H1 (cell line): ENCODE results near the gene ITPR1. TPM values are rescaled to one million over a fixed set of nuclear protein-coding genes. Genes with fewer than 3 reads are reported as not detected.

Experiments
- CTCF ChIA-PET: fragments of 300-600 bp; sonication (Branson Sonifier 250); formaldehyde crosslinking; loops from one replicate; lab custom pipeline; 2021; ENCODE audit not compliant: partially characterized antibody; lab: Charles Lee
- POLR2A ChIA-PET: fragments of 300-600 bp; sonication (Branson Sonifier 250); formaldehyde crosslinking; loops from one replicate; lab custom pipeline; 2021; ENCODE audit warnings: inconsistent platforms; ENCODE audit not compliant: partially characterized antibody; lab: Charles Lee
- DNase-seq, 2 experiments: peaks; one replicate each; pipeline versions ENCODE4 v3.0.0 to v3.0.0-alpha.2; 2010 to 2022; ENCODE audit warnings: low spot score in 2 of 2, low read depth in 1 of 2, mixed read lengths in 1 of 2
- FAIRE-seq: peaks from 2 replicates; lab custom pipeline; 2011; peaks lifted over from hg19 to GRCh38; lab: Jason Lieb, UNC
- H2AFZ ChIP-seq: 2 replicates; pipeline ENCODE4 v1.8.1; 2012; ENCODE audit warnings: low read length, inconsistent platforms
- H2AK5ac ChIP-seq: 2 replicates; pipeline ENCODE4 v1.6.1; 2013; ENCODE audit warnings: low read depth, low read length
- H2BK120ac ChIP-seq: replicated peaks from 2 replicates; pipeline ENCODE3; 2013; ENCODE audit warnings: low read depth, low read length, inconsistent platforms
- H2BK12ac ChIP-seq: 2 replicates; pipeline ENCODE4 v1.6.1; 2013; ENCODE audit warnings: low read depth, low read length
- H2BK15ac ChIP-seq: 2 replicates; pipeline ENCODE4 v1.6.1; 2013; ENCODE audit warnings: low read length
- H2BK20ac ChIP-seq: 2 replicates; pipeline ENCODE4 v1.6.1; 2013; ENCODE audit warnings: low read length
- H2BK5ac ChIP-seq: 2 replicates; pipeline ENCODE4 v1.6.1; 2013; ENCODE audit warnings: low read depth, low read length
- H3K14ac ChIP-seq: 2 replicates; pipeline ENCODE4 v1.6.1; 2013; ENCODE audit warnings: inconsistent platforms; ENCODE audit not compliant: insufficient read length
- H3K18ac ChIP-seq: 2 replicates; pipeline ENCODE4 v1.6.1; 2013; ENCODE audit warnings: low read length; ENCODE audit errors: extremely low read depth
- H3K23ac ChIP-seq: 2 replicates; pipeline ENCODE4 v1.6.1; 2013; ENCODE audit warnings: inconsistent platforms; ENCODE audit not compliant: insufficient read length
- H3K23me2 ChIP-seq: 2 replicates; pipeline ENCODE4 v1.6.1; 2013; ENCODE audit warnings: low read depth, low read length
- H3K27ac ChIP-seq: 2 replicates; pipeline ENCODE4 v1.6.1; 2011; ENCODE audit warnings: low read depth, low read length, inconsistent platforms
- H3K27me3 ChIP-seq, 4 experiments: replicated peaks in 1 of 4; 1 replicate in 1 of 4; 2 replicates in 3 of 4; pipeline versions ENCODE4 v1.6.1 to v1.8.1; 2011 to 2013; ENCODE audit warnings: low read length in 3 of 4, mild to moderate bottlenecking in 3 of 4, inconsistent platforms in 2 of 4, mixed read lengths in 2 of 4, moderate library complexity in 1 of 4; ENCODE audit not compliant: control insufficient read depth in 3 of 4, insufficient read depth in 3 of 4; ENCODE audit errors: extremely low read depth in 1 of 4
- H3K36me3 ChIP-seq, 4 experiments: 2 replicates each; pipeline versions ENCODE4 v1.6.1 to v1.8.1; 2011 to 2013; ENCODE audit warnings: mild to moderate bottlenecking in 4 of 4, low read length in 3 of 4, moderate library complexity in 2 of 4, control low read depth in 1 of 4, inconsistent platforms in 1 of 4; ENCODE audit not compliant: insufficient read depth in 4 of 4, control insufficient read depth in 2 of 4
- H3K4ac ChIP-seq: replicated peaks from 2 replicates; pipeline ENCODE3; 2013; ENCODE audit warnings: low read length, low read depth, mixed read lengths, inconsistent platforms; ENCODE audit not compliant: insufficient read length
- H3K4me1 ChIP-seq, 4 experiments: replicated peaks in 1 of 4; 1 replicate in 1 of 4; 2 replicates in 3 of 4; pipeline versions ENCODE4 v1.6.1 to v1.8.1; 2011 to 2013; ENCODE audit warnings: low read length in 3 of 4, inconsistent platforms in 2 of 4, mixed read lengths in 1 of 4; ENCODE audit not compliant: insufficient read depth in 4 of 4, control insufficient read depth in 3 of 4
- H3K4me2 ChIP-seq, 2 experiments: 2 replicates each; pipeline versions ENCODE4 v1.6.1 to v1.8.1; 2011 to 2013; ENCODE audit warnings: low read depth in 2 of 2, low read length in 2 of 2, control low read depth in 1 of 2, inconsistent platforms in 1 of 2, mild to moderate bottlenecking in 1 of 2; ENCODE audit not compliant: insufficient read depth in 1 of 2
- H3K4me3 ChIP-seq, 4 experiments: fragments of 200-600, 300-600 bp in 1 of 4; sonication (generic), shearing (Covaris generic), sonication (Bioruptor Twin) in 1 of 4; 2 replicates each; pipeline versions ENCODE4 v1.5.1 to v1.8.1; 2011 to 2016; ENCODE audit warnings: low read length in 4 of 4, low read depth in 3 of 4, control low read depth in 2 of 4, inconsistent platforms in 2 of 4, mild to moderate bottlenecking in 2 of 4, mixed read lengths in 1 of 4, moderate library complexity in 1 of 4; ENCODE audit not compliant: insufficient read depth in 2 of 4; ENCODE audit errors: extremely low read depth in 1 of 4
- H3K56ac ChIP-seq: replicated peaks from 2 replicates; pipeline ENCODE3; 2013; ENCODE audit warnings: low read depth, mild to moderate bottlenecking, mixed read lengths, low read length, inconsistent platforms; ENCODE audit not compliant: insufficient read length
- H3K79me1 ChIP-seq: 2 replicates; pipeline ENCODE4 v1.6.1; 2013; ENCODE audit warnings: low read depth, low read length, control low read depth
- H3K79me2 ChIP-seq, 2 experiments: 2 replicates each; pipeline versions ENCODE4 v1.6.1 to v1.8.1; 2012 to 2013; ENCODE audit warnings: low read length in 2 of 2, mild to moderate bottlenecking in 2 of 2, inconsistent platforms in 1 of 2; ENCODE audit not compliant: insufficient read depth in 2 of 2, control insufficient read depth in 1 of 2
- H3K9ac ChIP-seq, 4 experiments: replicated peaks in 1 of 4; 1 replicate in 1 of 4; 2 replicates in 3 of 4; pipeline versions ENCODE4 v1.6.1 to v1.8.1; 2011 to 2013; ENCODE audit warnings: low read depth in 3 of 4, low read length in 3 of 4, control low read depth in 2 of 4, mild to moderate bottlenecking in 2 of 4, moderate library complexity in 2 of 4, inconsistent platforms in 1 of 4; ENCODE audit errors: extremely low read depth in 1 of 4
- H3K9me3 ChIP-seq, 2 experiments: 2 replicates each; pipeline versions ENCODE4 v1.6.1 to v1.8.1; 2012 to 2013; ENCODE audit warnings: mild to moderate bottlenecking in 2 of 2, moderate library complexity in 2 of 2, control low read depth in 1 of 2, inconsistent platforms in 1 of 2, low read depth in 1 of 2, low read length in 1 of 2, mixed read lengths in 1 of 2; ENCODE audit not compliant: insufficient read depth in 2 of 2
- H4K20me1 ChIP-seq, 2 experiments: replicated peaks in 1 of 2; 2 replicates each; pipeline versions ENCODE3 to v1.8.1; 2011 to 2013; ENCODE audit warnings: inconsistent platforms in 2 of 2, low read length in 2 of 2, mild to moderate bottlenecking in 1 of 2; ENCODE audit not compliant: insufficient read depth in 2 of 2, control insufficient read depth in 1 of 2
- H4K5ac ChIP-seq: 2 replicates; pipeline ENCODE4 v1.6.1; 2013; ENCODE audit warnings: low read length, low read depth, mixed read lengths, inconsistent platforms; ENCODE audit not compliant: insufficient read length
- H4K8ac ChIP-seq: 2 replicates; pipeline ENCODE4 v1.8.0; 2013; ENCODE audit warnings: mild to moderate bottlenecking, moderate library complexity, low read length, inconsistent platforms; ENCODE audit not compliant: insufficient read depth; ENCODE audit errors: extremely low read depth
- H4K91ac ChIP-seq: replicated peaks from 2 replicates; pipeline ENCODE3; 2013; ENCODE audit warnings: low read length, mixed read lengths, inconsistent platforms; ENCODE audit not compliant: insufficient read length
- CBX5 ChIP-seq: fragments of 300-800, 300-1000 bp; sonication (generic); IDR thresholded peaks from 2 replicates; pipeline ENCODE4 v1.7.1; 2016; ENCODE audit warnings: antibody characterized with exemption, low read length, low read depth
- KDM1A ChIP-seq: fragments of 200-600, 300-600 bp; sonication (generic); IDR thresholded peaks from 2 replicates; pipeline ENCODE4 v1.7.1; 2016; ENCODE audit warnings: mild to moderate bottlenecking, low read length, borderline replicate concordance
- WGBS, 2 experiments: shearing (Covaris generic) in 1 of 2; methylation state at CpG; one replicate each; pipeline versions ENCODE4 v1.1.6 to v1.1.7; 2013 to 2015; ENCODE audit warnings: low lambda C conversion rate in 2 of 2, mixed read lengths in 2 of 2, inconsistent platforms in 1 of 2, low coverage in 1 of 2, missing lambda C conversion rate in 1 of 2; ENCODE audit not compliant: insufficient replicate concordance in 2 of 2, insufficient coverage in 1 of 2, insufficient read length in 1 of 2; ENCODE audit errors: extremely low coverage in 1 of 2, missing lambda C conversion rate in 1 of 2; 5-methylcytosine and 5-hydroxymethylcytosine counted together
- polyA plus RNA-seq, 7 experiments: library from polyadenylated mRNA; depleted of rRNA in 3 of 7; stranded (reverse) in 5 of 7; unstranded in 2 of 7; fragments of >200 nt in 5 of 7; fragments of 200-250 nt in 2 of 7; gene quantifications; 1 replicate in 5 of 7; 2 replicates in 1 of 7; 4 replicates in 1 of 7; pipeline versions ENCODE4 v1.2.1 to v1.2.3, GENCODE V29; 2011 to 2013; ENCODE audit warnings: missing spikeins in 2 of 7, mixed read lengths in 2 of 7
- total RNA-seq: library from RNA; stranded (reverse); fragmentation: NEBNext Ultra II Directional; extraction: Animal tissue kit (Norgen Biotek cat#: 25700); gene quantifications from 2 replicates; pipeline ENCODE4 v1.2.1, GENCODE V29; 2021

ITPR1 gene
- total and polyA plus RNA-seq, 2 of the 8 experiments (the other 6 are each of a cell fraction or from before 2014, with no cell fraction given), result 2.5 to 16.3 TPM

- H3K9ac ChIP-seq, result no peak overlapping the region
- H3K79me2 ChIP-seq, result no peaks in the 10 kb centered on the region
- H3K4me3 ChIP-seq, result no peak overlapping the region
- no peak overlapping the region for H3K56ac ChIP-seq
- H3K4me1 ChIP-seq, result peaks cover 0 to 3% (median 3%) of the 10 kb centered on the region in 4 experiments; a peak in 3 of 7 replicates
- H4K91ac ChIP-seq, result no peak overlapping the region
- H3K4me2 ChIP-seq, result no peak overlapping the region
- no peaks in the 10 kb centered on the region for H3K79me1 ChIP-seq
- no peak overlapping the region for H2BK12ac ChIP-seq
- H3K4ac ChIP-seq, result no peak overlapping the region
- no peak overlapping the region for H2BK15ac ChIP-seq
- no peak overlapping the region for H2BK20ac ChIP-seq
- no peak overlapping the region for H3K14ac ChIP-seq
- H4K5ac ChIP-seq, result no peak overlapping the region
- FAIRE-seq (no peak), DNase-seq (no peak)
- TF ChIP-seq KDM1A, result no peak
- TF ChIP-seq CBX5, result no peak
- H4K8ac ChIP-seq, result no peak overlapping the region
- no peak overlapping the region for H2AFZ ChIP-seq
- POLR2A ChIA-PET, result no interaction called here
- WGBS, 2 experiments, result 90% methylated on average over 11 of the region's 11 CpGs; no CpG with 5 or more reads in 1 of the 2 experiments
- H3K27me3 ChIP-seq, result no peaks in the 10 kb centered on the region
- H3K23me2 ChIP-seq, result no peaks in the 10 kb centered on the region
- H2BK120ac ChIP-seq, result no peak overlapping the region
- no peaks in the 10 kb centered on the region for H3K9me3 ChIP-seq
- CTCF ChIA-PET, result no interaction called here
- H2AK5ac ChIP-seq, result no peak overlapping the region
- no peak overlapping the region for H2BK5ac ChIP-seq
- H3K36me3 ChIP-seq, result no peaks in the 10 kb centered on the region
- no peak overlapping the region for H3K18ac ChIP-seq
- no peak overlapping the region for H3K27ac ChIP-seq
- no peak overlapping the region for H3K23ac ChIP-seq
- H4K20me1 ChIP-seq, result no peaks in the 10 kb centered on the region
These were observed 253.3 kb downstream of the ITPR1 start for GRCh38 chr3:4746241-4746958.
